ENCODE data around the gene PAX9.

The PAX9 gene

DNA sequence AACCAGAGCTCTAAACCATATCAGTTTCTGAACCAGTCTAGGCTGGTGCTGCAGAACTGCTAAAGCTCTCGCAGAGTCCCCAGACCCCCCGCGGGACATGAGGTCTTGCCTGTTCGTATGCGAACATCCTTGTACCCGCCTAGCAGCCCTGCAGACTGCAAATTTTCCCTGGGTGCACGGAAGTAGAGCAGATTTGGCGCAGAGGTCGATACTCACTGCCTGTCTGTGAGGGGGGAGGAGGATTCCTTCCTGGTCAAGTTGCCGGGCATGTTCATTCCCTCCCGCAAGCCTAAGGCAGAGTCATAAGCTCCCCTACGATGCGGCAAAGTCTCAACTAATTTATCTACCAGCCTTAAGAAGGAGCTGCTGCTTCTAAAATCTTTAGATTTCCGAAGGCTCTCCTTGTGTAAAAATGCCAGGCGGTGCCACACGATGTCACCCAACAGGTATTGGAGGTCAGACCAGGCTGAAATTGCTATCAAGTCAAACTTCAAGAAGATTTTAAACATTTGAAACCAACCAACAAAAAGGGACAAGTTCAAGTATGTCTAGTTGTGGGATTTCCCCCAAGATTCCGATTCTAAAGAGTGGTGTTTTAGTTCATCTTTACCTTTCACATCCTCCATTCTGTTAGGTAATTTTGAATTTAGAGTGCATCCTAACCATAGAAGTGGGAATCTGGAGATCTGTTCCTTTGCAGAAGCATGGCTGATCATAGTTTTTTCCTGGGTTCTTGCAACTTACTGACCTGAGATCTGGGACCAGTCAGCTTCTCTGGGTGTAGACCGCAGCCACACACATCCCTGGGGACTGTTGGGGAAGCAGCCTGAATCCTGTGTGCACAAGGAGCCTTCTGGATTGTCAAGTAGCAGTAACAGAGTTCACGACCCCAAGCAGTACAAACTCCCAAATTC, 1.6 kb upstream of the PAX9 start:
- H4K20me1 ChIP-seq (ENCODE audit: control insufficient read depth, insufficient read depth, low read depth, low read length) = no peaks in the 10 kb centered on the region
- no peaks in the 10 kb centered on the region for H3K27me3 ChIP-seq (ENCODE audit: control insufficient read depth, low read length)
- H3K4me3 ChIP-seq (ENCODE audit: low read length) = no peak overlapping the region
- peaks cover 18% of the 10 kb centered on the region; the same call in 1 of the 2 replicates for H3K9me3 ChIP-seq (ENCODE audit: control insufficient read depth, insufficient read depth, low read length)
- H3K4me1 ChIP-seq (ENCODE audit: control insufficient read depth, low read length) = no peaks in the 10 kb centered on the region
- H3K9me2 ChIP-seq (replicated peaks; ENCODE audit: control insufficient read depth, low read length) = no peaks in the 10 kb centered on the region
- H3K27ac ChIP-seq (ENCODE audit: low read depth, low read length) = no peak overlapping the region
- no peak overlapping the region for H3K4me2 ChIP-seq (ENCODE audit: low read length)
- no peaks in the 10 kb centered on the region for H3F3A ChIP-seq (ENCODE audit: control insufficient read depth, insufficient read depth)
- TF ChIP-seq EZH2phosphoT487 (IDR thresholded peaks at IDR 0.05; ENCODE audit: borderline replicate concordance, low read length) (no peak), CTCF (IDR thresholded peaks at IDR 0.05; ENCODE audit: low read depth, low read length, poor library complexity, severe bottlenecking) (no peak)
- H3K79me2 ChIP-seq (ENCODE audit: control insufficient read depth, low read length) = no peaks in the 10 kb centered on the region
- no peaks in the 10 kb centered on the region for H3K36me3 ChIP-seq (ENCODE audit: control insufficient read depth, low read length)

GRCh38 chr14:36660736-36661505, 739 bp upstream of the PAX9 start:
- no peaks in the 10 kb centered on the region for H4K20me1 ChIP-seq (ENCODE audit: control insufficient read depth, insufficient read depth, low read depth, low read length)
- no peak overlapping the region for H3K4me2 ChIP-seq (ENCODE audit: low read length)
- no peaks in the 10 kb centered on the region for H3K36me3 ChIP-seq (ENCODE audit: control insufficient read depth, low read length)
- H3K4me1 ChIP-seq (ENCODE audit: control insufficient read depth, low read length) = no peaks in the 10 kb centered on the region
- H3F3A ChIP-seq (ENCODE audit: control insufficient read depth, insufficient read depth) = no peaks in the 10 kb centered on the region
- no peak overlapping the region for H3K4me3 ChIP-seq (ENCODE audit: low read length)
- no peak overlapping the region for H3K27ac ChIP-seq (ENCODE audit: low read depth, low read length)
- no peaks in the 10 kb centered on the region for H3K9me2 ChIP-seq (replicated peaks; ENCODE audit: control insufficient read depth, low read length)
- no peaks in the 10 kb centered on the region for H3K27me3 ChIP-seq (ENCODE audit: control insufficient read depth, low read length)
- no peaks in the 10 kb centered on the region for H3K79me2 ChIP-seq (ENCODE audit: control insufficient read depth, low read length)
- peaks cover 18% of the 10 kb centered on the region; the same call in 1 of the 2 replicates for H3K9me3 ChIP-seq (ENCODE audit: control insufficient read depth, insufficient read depth, low read length)
- TF ChIP-seq CTCF (IDR thresholded peaks at IDR 0.05; ENCODE audit: low read depth, low read length, poor library complexity, severe bottlenecking) (no peak), EZH2phosphoT487 (IDR thresholded peaks at IDR 0.05; ENCODE audit: borderline replicate concordance, low read length) (no peak)

GRCh38 chr14:36662258-36662542, 540 bp downstream of the PAX9 start:
- H3F3A ChIP-seq (ENCODE audit: control insufficient read depth, insufficient read depth) = no peaks in the 10 kb centered on the region
- H3K4me1 ChIP-seq (ENCODE audit: control insufficient read depth, low read length) = no peaks in the 10 kb centered on the region
- no peaks in the 10 kb centered on the region for H3K36me3 ChIP-seq (ENCODE audit: control insufficient read depth, low read length)
- H3K4me2 ChIP-seq (ENCODE audit: low read length) = no peak overlapping the region
- TF ChIP-seq EZH2phosphoT487 (IDR thresholded peaks at IDR 0.05; ENCODE audit: borderline replicate concordance, low read length) = no peak
- TF ChIP-seq CTCF (IDR thresholded peaks at IDR 0.05; ENCODE audit: low read depth, low read length, poor library complexity, severe bottlenecking) = no peak
- no peak overlapping the region for H3K27ac ChIP-seq (ENCODE audit: low read depth, low read length)
- no peaks in the 10 kb centered on the region for H3K79me2 ChIP-seq (ENCODE audit: control insufficient read depth, low read length)
- H3K4me3 ChIP-seq (ENCODE audit: low read length) = no peak overlapping the region
- no peaks in the 10 kb centered on the region for H3K27me3 ChIP-seq (ENCODE audit: control insufficient read depth, low read length)
- peaks cover 10% of the 10 kb centered on the region; the same call in 1 of the 2 replicates for H3K9me3 ChIP-seq (ENCODE audit: control insufficient read depth, insufficient read depth, low read length)
- H3K9me2 ChIP-seq (replicated peaks; ENCODE audit: control insufficient read depth, low read length) = no peaks in the 10 kb centered on the region
- no peaks in the 10 kb centered on the region for H4K20me1 ChIP-seq (ENCODE audit: control insufficient read depth, insufficient read depth, low read depth, low read length)

Measured in DOHH2 (cell line).